HAP-1 (cell line): ENCODE results near the gene FGF23.
"Not testable (repeated sequence)": the region's sequence is repeated elsewhere in the genome, so short reads cannot be mapped to it uniquely, and the experiment has no call there.

Source experiments
- DNase-seq, 2 experiments: peaks; one replicate each; pipeline ENCODE4 v3.0.0-alpha.2; 2016 to 2020; ENCODE audit warnings: low spot score in 2 of 2
- H3K27me3 ChIP-seq: fragments of 250-450 bp; sonication (Bioruptor Pico); 2 replicates; pipeline ENCODE4 v1.5.1; 2020; ENCODE audit warnings: low read depth, mild to moderate bottlenecking, moderate library complexity
- H3K36me3 ChIP-seq: fragments of 250-450 bp; sonication (Bioruptor Pico); replicated peaks from 2 replicates; pipeline ENCODE4 v1.5.1; 2020; ENCODE audit warnings: mild to moderate bottlenecking
- H3K4me1 ChIP-seq: fragments of 250-450 bp; sonication (Bioruptor Pico); 2 replicates; pipeline ENCODE4 v1.5.1; 2020; ENCODE audit warnings: mild to moderate bottlenecking
- H3K4me3 ChIP-seq: fragments of 250-450 bp; sonication (Bioruptor Pico); 2 replicates; pipeline ENCODE4 v1.5.1; 2020; ENCODE audit warnings: mild to moderate bottlenecking, moderate library complexity
- H3K9me3 ChIP-seq: fragments of 250-450 bp; sonication (Bioruptor Pico); 2 replicates; pipeline ENCODE4 v1.5.1; 2020; ENCODE audit warnings: mild to moderate bottlenecking, moderate library complexity
- in situ Hi-C: fragments of 300-500 bp; cut with MboI; formaldehyde crosslinking; loops from 3 replicates; pipeline ENCODE4 v1.14.3; 2020; ENCODE audit warnings: low sequenced_read_pairs, inconsistent platforms, mixed read lengths

The FGF23 gene

DNA sequence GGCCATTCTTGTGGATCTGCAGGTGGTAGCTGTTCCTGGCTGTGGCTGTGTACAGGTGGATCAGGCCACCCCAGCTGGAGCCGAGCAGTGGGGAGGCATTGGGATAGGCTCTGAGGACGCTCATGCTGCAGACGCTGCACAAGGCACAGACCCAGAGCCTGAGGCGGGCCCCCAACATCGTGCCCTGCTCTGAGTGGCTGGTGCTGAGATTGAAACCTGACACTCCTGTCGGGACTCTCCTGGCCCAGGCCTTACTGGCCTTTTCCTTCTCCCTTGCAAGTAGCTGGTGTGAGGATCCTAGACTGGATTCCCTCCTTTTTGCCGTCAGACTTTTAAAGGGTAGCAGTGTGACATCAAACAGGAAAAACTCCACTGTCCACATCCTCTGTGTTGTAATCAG, at the start of gene FGF23:
Gene FGF23, minus strand, starts transcription at position 308 of the 400 bp plus-strand sequence. Its CDS starts 130 bp downstream, at position 178.
- peak; percentile 7 to 57 for DNase-seq
- Histone ChIP-seq H3K4me3 (no peak within 1 kb of the TSS), H3K27me3 (peaks cover 7% of the 10 kb centered on the region; the same call in 1 of the 2 replicates), H3K4me1 (no peaks in the 10 kb centered on the region), H3K9me3 (no peaks in the 10 kb centered on the region), H3K36me3 (no peaks in the 10 kb centered on the region)
- in situ Hi-C loops, result no loop called here

DNA sequence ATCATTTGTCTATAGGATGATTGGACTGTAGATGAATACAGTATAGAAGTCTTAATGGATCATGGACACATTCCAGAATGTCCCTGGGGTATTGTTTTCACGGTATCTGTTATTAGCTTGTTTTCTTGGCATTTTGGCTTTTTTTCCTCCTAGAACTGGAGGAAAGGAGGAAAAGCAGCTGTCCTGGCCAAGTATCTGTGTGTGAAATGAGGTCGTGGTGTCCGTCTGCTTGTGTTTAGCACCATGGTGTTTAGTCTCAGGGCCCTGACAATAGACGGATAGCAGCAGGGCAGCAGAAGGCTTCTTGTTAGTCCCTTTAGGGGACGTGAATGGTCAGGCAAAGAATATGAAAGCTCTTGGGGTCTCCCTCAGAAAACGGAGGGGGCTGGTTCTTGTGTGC, 44.9 kb upstream of the FGF23 start:
- no peaks in the 10 kb centered on the region for H3K9me3 ChIP-seq

DNA sequence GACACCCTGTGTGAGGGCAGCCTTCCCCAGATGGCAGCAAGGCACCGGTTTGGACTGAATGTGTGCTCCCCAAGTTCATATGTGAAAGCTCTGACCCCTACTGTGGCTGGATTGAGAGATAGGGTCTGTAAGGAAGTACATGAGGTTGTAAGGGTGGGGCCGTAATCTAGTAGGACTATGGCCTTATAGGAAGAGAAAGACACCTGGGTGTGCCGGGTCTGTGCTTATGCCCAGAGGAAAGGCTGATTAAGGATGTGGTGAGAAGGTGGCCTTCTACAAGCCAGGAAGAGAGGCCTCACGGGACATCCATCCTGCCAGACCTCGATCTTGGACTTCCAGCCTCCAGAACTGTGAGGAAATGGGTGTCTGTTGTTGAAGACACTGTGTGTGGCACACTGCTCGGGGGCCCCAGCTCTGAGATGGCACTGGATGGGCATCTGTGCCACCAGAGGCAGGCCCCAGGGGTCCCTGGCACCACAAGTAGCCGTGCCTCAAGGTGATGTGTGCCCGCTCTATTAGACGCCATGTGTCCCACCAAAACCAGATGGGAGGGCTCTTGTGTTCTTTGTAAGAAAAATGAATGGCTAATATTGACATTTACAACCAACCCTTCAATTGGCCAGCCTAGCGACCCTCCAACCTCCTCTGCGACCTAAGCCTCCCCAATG, 44.1 kb upstream of the FGF23 start:
- Histone ChIP-seq H3K27me3 (peaks cover 4% of the 10 kb centered on the region; the same call in 1 of the 2 replicates), H3K36me3 (no peaks in the 10 kb centered on the region), H3K4me3 (no peak overlapping the region), H3K4me1 (no peaks in the 10 kb centered on the region), H3K9me3 (no peaks in the 10 kb centered on the region)
- in situ Hi-C loops, result no loop called here
- no peak for DNase-seq

More for the DNA sequence above, 44.9 kb upstream of the FGF23 start:
- Histone ChIP-seq H3K36me3 (no peaks in the 10 kb centered on the region), H3K4me3 (no peak overlapping the region), H3K27me3 (0 out of 2 replicates have a peak, but pooled peaks cover under 1% of the 10 kb centered on the region), H3K4me1 (no peaks in the 10 kb centered on the region)
- in situ Hi-C loops, result no loop called here
- no peak for DNase-seq

DNA sequence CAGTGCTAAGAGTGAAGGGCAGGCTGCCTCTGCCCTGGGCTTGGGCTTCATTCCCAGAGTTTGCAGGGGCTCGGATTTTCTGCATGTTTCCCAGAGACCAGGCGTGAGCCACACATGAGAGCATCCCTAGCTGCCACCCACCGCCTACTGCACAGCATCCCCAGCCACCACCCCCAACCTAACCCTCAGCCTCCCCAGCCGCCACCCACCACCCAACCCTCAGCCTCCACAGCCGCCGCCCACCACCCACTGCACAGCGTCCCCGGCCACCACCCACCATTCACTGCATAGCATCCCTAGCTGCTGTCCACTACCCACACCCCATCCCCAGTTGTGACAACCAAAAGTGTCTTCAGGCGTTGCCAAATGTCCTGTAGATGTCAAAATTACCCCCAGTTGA, 43.5 kb upstream of the FGF23 start:
- Histone ChIP-seq H3K27me3 (peaks cover 6% of the 10 kb centered on the region; the same call in 1 of the 2 replicates), H3K36me3 (no peaks in the 10 kb centered on the region), H3K9me3 (no peaks in the 10 kb centered on the region), H3K4me1 (no peaks in the 10 kb centered on the region), H3K4me3 (no peak overlapping the region)
- in situ Hi-C loops, result no loop called here
- DNase-seq, result no peak

DNA sequence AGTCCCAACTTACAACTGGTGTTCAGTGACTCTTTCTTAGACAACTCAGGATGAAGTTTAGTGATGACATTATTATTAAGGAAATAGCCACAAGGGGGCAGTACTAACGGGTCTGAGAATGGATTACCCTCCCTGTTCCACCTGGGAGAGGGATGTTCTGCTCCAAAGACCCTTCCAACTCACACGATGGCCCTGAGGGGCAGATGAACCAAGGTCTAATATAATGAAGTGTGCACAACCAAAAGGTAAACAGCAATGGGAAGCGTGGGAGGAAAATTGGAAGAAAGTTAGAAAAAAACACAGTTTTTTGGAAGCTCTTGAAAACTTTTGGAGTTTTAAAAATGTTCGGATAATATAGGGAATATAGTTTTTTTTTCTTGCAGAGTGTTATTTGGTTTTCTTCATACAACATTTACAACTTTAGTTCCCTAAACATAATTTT, 42.1 kb upstream of the FGF23 start:
- DNase-seq, result peak; percentile 41 to 52
- no peaks in the 10 kb centered on the region for H3K9me3 ChIP-seq
- H3K36me3 ChIP-seq, result no peaks in the 10 kb centered on the region
- no peak overlapping the region for H3K4me3 ChIP-seq
- in situ Hi-C loops, result no loop called here
- no peaks in the 10 kb centered on the region for H3K4me1 ChIP-seq
- H3K27me3 ChIP-seq, result peaks cover 6% of the 10 kb centered on the region; the same call in 1 of the 2 replicates

DNA sequence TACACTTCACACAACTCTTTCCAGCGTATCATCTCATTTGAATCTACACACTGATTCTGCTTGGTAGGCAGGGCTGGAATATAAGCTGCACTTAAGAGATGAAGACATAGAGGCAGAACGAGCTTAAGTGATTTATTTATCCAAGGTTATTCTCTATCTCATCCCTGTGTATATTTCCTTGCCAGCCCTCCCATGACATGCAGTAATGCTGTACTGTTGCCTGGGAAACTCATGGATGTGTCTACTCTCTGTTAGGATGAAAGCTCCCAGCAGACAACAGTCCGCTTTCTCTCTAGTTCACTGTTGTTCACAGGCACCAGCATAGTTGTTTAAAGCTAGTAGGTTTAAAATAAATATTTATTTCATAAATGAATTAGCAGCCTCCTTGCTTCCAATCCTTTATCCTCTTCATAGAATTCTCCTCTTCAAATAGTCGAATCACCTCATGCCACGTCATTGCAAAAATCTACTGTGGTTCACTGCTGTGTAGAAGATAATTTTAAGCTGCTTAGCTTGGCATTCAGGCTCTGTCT, 40.7 kb upstream of the FGF23 start:
- Histone ChIP-seq H3K9me3 (no peaks in the 10 kb centered on the region), H3K36me3 (no peaks in the 10 kb centered on the region), H3K4me3 (no peak overlapping the region), H3K27me3 (peaks cover 16% of the 10 kb centered on the region), H3K4me1 (no peaks in the 10 kb centered on the region)
- DNase-seq, result no peak
- in situ Hi-C loops, result no loop called here

DNA sequence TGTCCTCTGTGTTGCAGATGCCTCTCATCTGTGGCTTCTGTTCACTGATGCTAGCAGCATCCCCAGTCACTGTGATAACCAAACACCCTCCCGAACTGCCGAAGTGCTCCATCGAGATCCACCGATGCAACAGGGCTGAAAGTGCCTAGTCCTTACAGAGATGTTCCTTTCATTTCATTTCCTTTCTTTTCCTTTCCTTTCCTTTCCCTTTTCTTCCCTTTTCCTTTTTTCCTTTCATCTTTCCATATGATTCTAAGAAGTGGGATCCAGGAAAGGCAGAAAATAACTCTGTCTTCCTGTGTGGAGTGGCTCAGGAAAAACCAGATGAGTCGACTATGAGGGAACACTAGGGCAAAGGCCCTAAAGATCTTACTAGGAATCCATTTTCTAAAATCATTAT, 39.4 kb upstream of the FGF23 start:
- DNase-seq, result no peak
- Histone ChIP-seq H3K36me3 (no peaks in the 10 kb centered on the region), H3K4me1 (no peaks in the 10 kb centered on the region), H3K4me3 (no peak overlapping the region), H3K9me3 (no peaks in the 10 kb centered on the region), H3K27me3 (peaks cover 17% of the 10 kb centered on the region)
- in situ Hi-C loops, result no loop called here

DNA sequence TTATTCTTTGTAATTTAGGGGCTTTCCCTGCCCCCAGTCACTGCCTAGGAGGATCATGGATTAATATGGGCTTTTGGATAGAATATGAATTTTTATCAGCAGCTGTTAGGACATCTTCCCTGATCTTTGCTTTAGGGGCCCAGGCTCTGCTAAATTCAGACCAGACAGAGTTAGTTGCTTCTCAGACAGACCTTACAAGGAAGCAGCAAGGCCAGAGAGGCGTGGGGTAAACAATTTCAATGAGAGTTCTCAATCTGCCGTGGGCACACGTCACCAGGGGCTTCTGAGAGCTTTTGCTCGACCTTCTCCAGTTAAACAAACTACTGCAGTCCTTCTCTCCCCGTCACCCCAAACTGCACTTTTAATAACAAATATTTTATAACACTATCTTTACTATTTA, 38.4 kb upstream of the FGF23 start:
- Histone ChIP-seq H3K36me3 (no peaks in the 10 kb centered on the region), H3K4me3 (no peak overlapping the region), H3K27me3 (peaks cover 17% of the 10 kb centered on the region), H3K9me3 (no peaks in the 10 kb centered on the region), H3K4me1 (no peaks in the 10 kb centered on the region)
- no peak for DNase-seq
- in situ Hi-C loops, result no loop called here

DNA sequence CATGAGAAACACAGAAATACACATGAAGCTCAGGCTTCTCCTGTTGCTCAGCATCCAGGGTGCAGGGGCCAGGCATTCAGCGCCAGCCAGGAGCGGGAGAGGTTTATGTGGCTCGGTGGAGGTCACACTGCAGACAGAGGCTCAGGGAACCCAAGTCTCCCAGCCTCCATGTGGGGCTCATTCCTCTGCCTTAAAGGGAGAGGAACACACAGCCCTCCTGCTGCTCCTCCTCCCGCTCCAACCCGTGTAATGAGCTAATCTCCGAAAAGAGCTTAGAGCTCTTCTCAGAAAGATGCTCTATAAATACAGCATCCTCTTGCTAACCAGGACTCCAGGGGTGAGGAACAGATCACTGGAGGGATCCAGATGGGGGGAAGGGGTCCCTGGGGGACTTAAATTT, 37.9 kb upstream of the FGF23 start:
- peaks cover 17% of the 10 kb centered on the region for H3K27me3 ChIP-seq
- DNase-seq, result no peak
- in situ Hi-C loops, result no loop called here
- H3K4me3 ChIP-seq, result no peak overlapping the region
- no peaks in the 10 kb centered on the region for H3K9me3 ChIP-seq
- H3K36me3 ChIP-seq, result no peaks in the 10 kb centered on the region
- no peaks in the 10 kb centered on the region for H3K4me1 ChIP-seq

DNA sequence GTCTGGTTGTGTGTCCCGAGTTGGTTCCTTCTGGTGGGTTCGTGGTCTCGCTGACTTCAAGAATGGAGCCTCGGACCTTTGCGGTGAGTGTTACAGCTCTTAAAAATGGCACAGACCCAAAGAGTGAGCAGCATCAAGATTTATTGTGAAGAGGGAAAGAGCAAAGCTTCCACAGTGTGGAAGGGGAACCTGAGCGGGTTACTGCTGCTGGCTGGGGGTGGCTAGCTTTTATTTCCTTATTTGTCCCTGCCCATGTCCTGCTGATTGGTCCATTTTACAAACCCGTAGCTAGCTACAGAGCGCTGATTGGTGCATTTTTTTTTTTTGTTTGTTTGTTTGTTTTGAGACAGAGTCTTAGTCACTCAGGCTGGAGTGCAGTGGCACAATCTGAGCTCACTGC, 36.8 kb upstream of the FGF23 start:
- no peak for DNase-seq
- H3K4me3 ChIP-seq, result no peak overlapping the region
- H3K4me1 ChIP-seq, result no peaks in the 10 kb centered on the region
- no peaks in the 10 kb centered on the region for H3K9me3 ChIP-seq
- no peaks in the 10 kb centered on the region for H3K36me3 ChIP-seq
- peaks cover 17% of the 10 kb centered on the region for H3K27me3 ChIP-seq
- in situ Hi-C loops, result no loop called here

DNA sequence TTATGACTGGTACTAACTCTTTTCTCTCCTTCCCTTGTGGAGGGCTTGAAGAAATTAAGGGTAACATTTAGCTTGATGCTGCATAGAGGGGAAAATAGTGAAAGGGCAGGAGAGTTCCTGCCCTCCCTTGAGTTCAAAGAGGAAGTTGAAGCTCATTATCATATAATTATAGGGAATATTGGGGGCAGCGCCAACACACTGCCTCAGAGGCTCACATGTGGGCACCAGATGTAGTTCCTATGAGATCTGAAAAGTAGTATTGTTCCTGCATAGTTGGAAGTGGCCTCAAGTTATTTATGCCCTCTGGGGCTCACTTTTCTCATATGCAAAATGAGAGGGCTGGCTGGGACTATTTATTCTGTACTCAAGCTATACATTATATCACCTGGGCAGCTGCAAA, 33.0 kb upstream of the FGF23 start:
- Histone ChIP-seq H3K9me3 (no peaks in the 10 kb centered on the region), H3K27me3 (peaks cover 11% of the 10 kb centered on the region; the same call in 1 of the 2 replicates), H3K4me3 (no peak overlapping the region), H3K36me3 (no peaks in the 10 kb centered on the region), H3K4me1 (no peaks in the 10 kb centered on the region)
- in situ Hi-C loops, result no loop called here
- DNase-seq, result no peak

DNA sequence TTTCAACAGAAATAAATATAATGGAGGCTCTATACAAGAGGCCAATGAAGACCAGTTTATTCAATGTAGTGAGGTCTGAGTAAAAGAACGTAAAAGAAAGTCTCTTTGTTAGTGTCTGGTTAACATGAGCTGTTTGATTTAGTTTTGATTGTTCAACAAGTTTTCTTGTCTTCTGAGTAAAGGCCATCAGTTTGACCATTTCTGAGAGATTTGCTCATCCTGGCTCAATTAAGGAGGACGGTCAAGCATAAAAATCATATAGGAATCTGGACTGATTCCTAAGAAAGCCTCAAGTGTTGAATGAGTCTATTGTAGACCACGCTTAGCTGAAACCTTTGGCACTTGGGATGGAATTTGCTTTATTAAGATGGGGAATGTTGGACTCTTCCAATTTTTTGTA, 32.5 kb upstream of the FGF23 start:
- peaks cover 11% of the 10 kb centered on the region; the same call in 1 of the 2 replicates for H3K27me3 ChIP-seq
- DNase-seq, result no peak
- in situ Hi-C loops, result no loop called here
- no peaks in the 10 kb centered on the region for H3K4me1 ChIP-seq
- no peak overlapping the region for H3K4me3 ChIP-seq
- H3K36me3 ChIP-seq, result no peaks in the 10 kb centered on the region
- no peaks in the 10 kb centered on the region for H3K9me3 ChIP-seq

DNA sequence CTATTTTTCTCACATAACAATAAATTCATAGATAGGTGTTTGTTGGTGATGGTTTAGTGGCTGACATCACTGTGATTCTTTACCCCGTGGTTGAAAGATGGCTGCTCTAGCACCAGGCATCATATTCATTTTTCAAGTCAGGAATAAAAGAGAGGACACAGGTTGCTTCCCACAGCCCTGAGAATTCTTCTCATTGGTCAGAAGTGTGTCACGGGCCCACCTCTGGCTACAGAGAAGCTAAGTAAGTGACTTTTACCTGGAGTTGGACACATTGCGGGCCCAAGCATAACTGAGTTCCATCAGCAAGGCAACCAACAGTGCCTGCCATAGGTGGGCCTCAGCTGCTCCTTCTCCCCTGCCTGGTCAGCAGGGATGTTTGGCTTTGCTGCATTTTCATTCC, 27.6 kb upstream of the FGF23 start:
- Histone ChIP-seq H3K9me3 (no peaks in the 10 kb centered on the region), H3K4me1 (peaks cover 8% of the 10 kb centered on the region), H3K36me3 (no peaks in the 10 kb centered on the region), H3K27me3 (no peaks in the 10 kb centered on the region), H3K4me3 (no peak overlapping the region)
- no peak for DNase-seq
- in situ Hi-C loops, result no loop called here

DNA sequence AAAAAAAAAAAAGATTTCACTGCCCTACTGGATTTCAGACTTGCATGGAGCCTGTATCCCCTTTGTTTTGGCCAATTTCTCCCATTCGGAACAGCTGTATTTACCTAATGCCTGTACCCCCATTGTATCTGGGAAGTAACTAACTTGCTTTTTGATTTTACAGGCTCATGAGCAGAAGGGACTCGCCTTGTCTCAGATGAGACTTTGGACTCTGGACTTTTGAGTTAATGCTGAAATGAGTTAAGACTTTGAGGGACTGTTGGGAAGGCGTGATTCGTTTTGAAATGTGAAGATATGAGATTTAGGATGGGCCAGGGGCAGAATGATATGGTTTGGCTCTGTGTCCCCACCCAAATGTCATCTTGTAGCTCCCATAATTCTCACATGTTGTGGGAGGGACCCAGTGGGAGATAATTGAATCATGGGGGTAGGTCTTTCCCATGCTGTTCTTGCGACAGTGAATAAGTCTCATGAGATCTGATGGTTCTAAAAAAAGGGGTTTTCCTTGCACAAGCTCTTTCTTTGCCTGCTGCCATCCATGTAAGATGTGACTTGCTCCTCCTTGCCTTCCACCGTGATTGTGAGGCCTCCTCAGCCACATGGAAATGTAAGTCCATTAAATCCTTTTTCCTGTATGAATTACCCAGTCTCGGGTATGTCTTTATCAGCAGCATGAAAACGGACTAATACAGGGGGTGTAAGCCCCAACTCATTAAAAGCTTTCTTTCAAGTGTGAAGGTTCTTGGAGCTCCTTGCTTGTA, 25.5 kb upstream of the FGF23 start:
- H3K4me3 ChIP-seq, DNase-seq, H3K4me1 ChIP-seq, H3K9me3 ChIP-seq, H3K36me3 ChIP-seq, in situ Hi-C loops, H3K27me3 ChIP-seq: not testable (repeated sequence)
